Astrocyte (in vitro differentiated cells and primary cell): ENCODE measurements around the gene TMIE.

Source experiments
- EZH2 ChIP-seq: IDR thresholded peaks from 2 replicates; pipeline ENCODE4 v1.6.1; 2012; ENCODE audit warnings: mild to moderate bottlenecking, low read length, inconsistent platforms; ENCODE audit not compliant: insufficient read depth
- TF ChIP-seq, protein P1 (sequence below): IDR thresholded peaks from 2 replicates; pipeline ENCODE4 v1.5.1; 2011; ENCODE audit warnings: low read depth, mild to moderate bottlenecking, inconsistent platforms, low read length, moderate library complexity; ENCODE audit not compliant: insufficient read depth

DNA sequence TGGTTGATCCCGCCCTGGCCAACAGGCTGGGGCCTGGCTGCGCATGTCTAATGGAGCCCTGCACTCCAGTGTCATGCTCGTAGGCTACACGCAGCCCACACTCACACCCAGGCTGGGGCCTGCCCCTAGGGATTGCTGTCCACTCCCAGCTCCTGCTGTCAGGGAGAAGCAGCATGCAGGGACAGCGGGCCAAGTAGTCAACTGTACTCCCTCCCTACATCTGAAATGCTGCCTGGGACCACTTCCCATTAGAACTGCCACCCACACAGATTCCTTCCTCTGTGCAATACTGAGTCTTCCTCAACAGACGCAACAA is 23.8 kb upstream of the TMIE start:
- TF ChIP-seq, protein P1, sequence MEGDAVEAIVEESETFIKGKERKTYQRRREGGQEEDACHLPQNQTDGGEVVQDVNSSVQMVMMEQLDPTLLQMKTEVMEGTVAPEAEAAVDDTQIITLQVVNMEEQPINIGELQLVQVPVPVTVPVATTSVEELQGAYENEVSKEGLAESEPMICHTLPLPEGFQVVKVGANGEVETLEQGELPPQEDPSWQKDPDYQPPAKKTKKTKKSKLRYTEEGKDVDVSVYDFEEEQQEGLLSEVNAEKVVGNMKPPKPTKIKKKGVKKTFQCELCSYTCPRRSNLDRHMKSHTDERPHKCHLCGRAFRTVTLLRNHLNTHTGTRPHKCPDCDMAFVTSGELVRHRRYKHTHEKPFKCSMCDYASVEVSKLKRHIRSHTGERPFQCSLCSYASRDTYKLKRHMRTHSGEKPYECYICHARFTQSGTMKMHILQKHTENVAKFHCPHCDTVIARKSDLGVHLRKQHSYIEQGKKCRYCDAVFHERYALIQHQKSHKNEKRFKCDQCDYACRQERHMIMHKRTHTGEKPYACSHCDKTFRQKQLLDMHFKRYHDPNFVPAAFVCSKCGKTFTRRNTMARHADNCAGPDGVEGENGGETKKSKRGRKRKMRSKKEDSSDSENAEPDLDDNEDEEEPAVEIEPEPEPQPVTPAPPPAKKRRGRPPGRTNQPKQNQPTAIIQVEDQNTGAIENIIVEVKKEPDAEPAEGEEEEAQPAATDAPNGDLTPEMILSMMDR: no peak
- no peak for TF ChIP-seq EZH2
